Lower leg skin (tissue), 4 donors: ENCODE measurements around the gene HP. TPM values are rescaled to one million over a fixed set of nuclear protein-coding genes. Genes with fewer than 3 reads are reported as not detected.
"Not testable (repeated sequence)": the region's sequence is repeated elsewhere in the genome, so short reads cannot be mapped to it uniquely, and the experiment has no call there.

Experiments
- DNase-seq, 2 donors: peaks; one replicate each; pipeline ENCODE4 v3.0.0-alpha.2; 2019; ENCODE audit warnings: low spot score in 2 of 2
- H3K4me3 ChIP-seq: fragments of 200-600 bp; sonication (generic); 2 replicates; pipeline ENCODE4 v1.5.1; 2017; ENCODE audit warnings: mild to moderate bottlenecking, low read depth; ENCODE audit not compliant: poor library complexity, severe bottlenecking
- POLR2A ChIP-seq, 2 donors: fragments of 450-650 bp; IDR thresholded peaks; one replicate each; pipeline ENCODE4 v1.6.1; 2016 to 2017; ENCODE audit warnings: antibody characterized with exemption in 2 of 2, mild to moderate bottlenecking in 1 of 2, moderate library complexity in 1 of 2
- WGBS, 2 donors: methylation state at CpG; one replicate each; pipeline ENCODE4 v1.1.5; 2018; 5-methylcytosine and 5-hydroxymethylcytosine counted together
- intact Hi-C: fragments of 100-400 bp; cut with DNase I; formaldehyde crosslinking; loops from one replicate; pipeline ENCODE4 v1.15.0; 2023; ENCODE audit warnings: low total_unique reads
- total RNA-seq, 4 donors: library from RNA; depleted of rRNA; stranded (reverse); fragments of >200 nt; gene quantifications; one replicate each; pipeline ENCODE4 v1.1.0, GENCODE V29; 2016
- TF ChIP-seq, protein P1 (sequence below), 3 donors: fragments of 450-650 bp; IDR thresholded peaks; one replicate each; pipeline ENCODE4 v1.5.1; 2016; ENCODE audit warnings: antibody characterized with exemption in 3 of 3, mild to moderate bottlenecking in 3 of 3, moderate library complexity in 2 of 3

The HP gene
- total RNA-seq, 4 donors from 2014 or later, result 1.3 TPM; not detected in 3

DNA sequence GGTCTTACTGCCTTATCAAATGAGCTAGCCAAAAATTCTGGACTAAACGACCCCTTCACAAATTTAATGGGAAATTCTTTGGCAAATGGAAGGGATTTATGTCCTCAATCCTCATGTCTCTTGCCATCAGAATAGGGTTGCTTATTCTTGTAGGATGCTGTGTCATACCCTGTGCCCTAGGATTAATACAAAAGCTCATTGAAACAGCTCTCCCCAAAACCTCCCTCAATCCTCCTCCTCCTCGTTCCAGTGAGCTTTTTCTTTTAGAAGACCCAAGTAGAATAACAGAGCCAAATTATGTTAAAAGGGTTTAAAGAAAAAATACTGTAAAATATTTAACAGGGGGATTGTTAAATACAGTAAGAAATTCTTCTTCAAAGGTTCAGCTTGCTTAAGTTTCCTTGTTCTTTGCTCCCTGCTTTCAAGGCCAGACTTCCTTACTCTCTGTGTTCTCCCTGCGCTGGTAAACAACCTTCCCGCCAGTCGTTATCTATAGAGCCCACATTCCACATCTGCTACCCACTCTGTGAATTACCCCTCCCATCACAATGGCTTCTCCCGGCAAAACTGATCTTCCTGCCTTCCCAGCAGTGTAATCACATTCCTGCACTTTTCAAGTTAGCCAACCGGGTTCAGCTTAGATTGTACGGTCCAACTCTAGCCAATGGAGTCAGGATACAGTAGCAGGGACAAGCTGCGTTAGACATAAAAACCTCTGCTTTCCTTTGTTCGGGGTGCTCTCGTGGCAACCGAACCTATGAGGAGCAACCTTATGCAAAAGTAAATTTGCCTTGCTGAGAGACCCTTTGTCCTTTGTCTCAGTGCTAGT lies 18.4 kb downstream of the HP start:
- TF ChIP-seq, protein P1, sequence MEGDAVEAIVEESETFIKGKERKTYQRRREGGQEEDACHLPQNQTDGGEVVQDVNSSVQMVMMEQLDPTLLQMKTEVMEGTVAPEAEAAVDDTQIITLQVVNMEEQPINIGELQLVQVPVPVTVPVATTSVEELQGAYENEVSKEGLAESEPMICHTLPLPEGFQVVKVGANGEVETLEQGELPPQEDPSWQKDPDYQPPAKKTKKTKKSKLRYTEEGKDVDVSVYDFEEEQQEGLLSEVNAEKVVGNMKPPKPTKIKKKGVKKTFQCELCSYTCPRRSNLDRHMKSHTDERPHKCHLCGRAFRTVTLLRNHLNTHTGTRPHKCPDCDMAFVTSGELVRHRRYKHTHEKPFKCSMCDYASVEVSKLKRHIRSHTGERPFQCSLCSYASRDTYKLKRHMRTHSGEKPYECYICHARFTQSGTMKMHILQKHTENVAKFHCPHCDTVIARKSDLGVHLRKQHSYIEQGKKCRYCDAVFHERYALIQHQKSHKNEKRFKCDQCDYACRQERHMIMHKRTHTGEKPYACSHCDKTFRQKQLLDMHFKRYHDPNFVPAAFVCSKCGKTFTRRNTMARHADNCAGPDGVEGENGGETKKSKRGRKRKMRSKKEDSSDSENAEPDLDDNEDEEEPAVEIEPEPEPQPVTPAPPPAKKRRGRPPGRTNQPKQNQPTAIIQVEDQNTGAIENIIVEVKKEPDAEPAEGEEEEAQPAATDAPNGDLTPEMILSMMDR (IDR thresholded peaks at IDR 0.05), result no peak
- no peak for TF ChIP-seq POLR2A (IDR thresholded peaks at IDR 0.05)
- intact Hi-C loops, result no loop called here
- WGBS, 2 donors, result 59 to 61% methylated on average over 12 of the region's 12 CpGs
- DNase-seq, result no peak
- no peak overlapping the region for H3K4me3 ChIP-seq

DNA sequence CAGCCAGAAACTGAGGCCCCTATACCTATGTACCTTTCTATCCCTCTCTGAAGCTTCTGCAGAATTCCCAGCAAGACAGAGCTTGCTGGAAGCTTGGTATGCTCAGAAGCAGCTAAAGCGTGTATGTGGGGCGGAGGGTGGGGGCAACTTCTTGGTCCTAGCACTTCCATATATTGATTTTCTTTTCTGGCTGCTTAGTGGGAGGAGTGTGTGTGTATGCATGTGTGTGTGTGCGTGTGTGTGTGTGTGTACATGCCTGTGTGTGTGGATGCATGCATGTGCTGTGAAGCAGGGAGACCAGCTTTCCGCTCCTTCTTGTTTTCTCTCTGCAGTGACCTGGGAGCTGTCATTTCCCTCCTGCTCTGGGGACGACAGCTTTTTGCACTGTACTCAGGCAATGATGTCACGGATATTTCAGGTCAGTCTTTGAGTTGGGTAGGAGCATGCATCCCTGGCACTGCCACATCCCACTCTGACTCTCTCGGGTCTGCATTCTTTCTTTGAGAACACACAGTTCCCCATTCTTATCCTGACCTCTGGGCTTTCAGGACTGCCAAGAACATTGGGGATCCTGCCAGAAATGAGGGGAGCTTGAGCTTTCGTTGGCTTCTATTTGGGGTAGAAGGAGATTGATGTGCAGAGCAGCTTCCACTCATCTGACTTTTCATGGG lies 19.4 kb downstream of the HP start:
- intact Hi-C loops, result no loop called here
- no peak overlapping the region for H3K4me3 ChIP-seq
- WGBS, 2 donors, result 59 to 77% methylated on average over 8 of the region's 8 CpGs
- no peak for DNase-seq
- TF ChIP-seq POLR2A (IDR thresholded peaks at IDR 0.05), result no peak
- TF ChIP-seq, protein P1 (IDR thresholded peaks at IDR 0.05), result no peak

DNA sequence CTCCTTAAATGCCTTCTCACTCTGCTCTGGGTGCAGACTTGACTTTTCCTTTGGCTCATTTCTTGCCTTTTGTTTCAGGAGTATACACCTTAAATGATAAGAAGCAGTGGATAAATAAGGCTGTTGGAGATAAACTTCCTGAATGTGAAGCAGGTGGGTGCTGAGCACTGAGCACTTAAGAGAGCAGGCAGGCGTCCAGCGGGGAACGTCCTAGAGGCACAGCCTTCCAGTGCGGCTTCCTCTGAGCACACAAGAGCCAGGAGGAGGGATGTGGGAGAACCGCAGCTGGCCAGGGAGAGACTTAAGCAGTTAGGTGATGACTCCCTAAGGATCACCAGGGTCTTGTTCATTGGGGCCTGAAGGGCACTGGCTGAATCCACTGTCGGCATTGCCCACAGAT lies 20.8 kb downstream of the HP start:
- 67% methylated on average over 2 of the region's 6 CpGs; no CpG with 5 or more reads in 1 of the 2 donors for WGBS, 2 donors
- H3K4me3 ChIP-seq, intact Hi-C loops, DNase-seq: not testable (repeated sequence)

DNA sequence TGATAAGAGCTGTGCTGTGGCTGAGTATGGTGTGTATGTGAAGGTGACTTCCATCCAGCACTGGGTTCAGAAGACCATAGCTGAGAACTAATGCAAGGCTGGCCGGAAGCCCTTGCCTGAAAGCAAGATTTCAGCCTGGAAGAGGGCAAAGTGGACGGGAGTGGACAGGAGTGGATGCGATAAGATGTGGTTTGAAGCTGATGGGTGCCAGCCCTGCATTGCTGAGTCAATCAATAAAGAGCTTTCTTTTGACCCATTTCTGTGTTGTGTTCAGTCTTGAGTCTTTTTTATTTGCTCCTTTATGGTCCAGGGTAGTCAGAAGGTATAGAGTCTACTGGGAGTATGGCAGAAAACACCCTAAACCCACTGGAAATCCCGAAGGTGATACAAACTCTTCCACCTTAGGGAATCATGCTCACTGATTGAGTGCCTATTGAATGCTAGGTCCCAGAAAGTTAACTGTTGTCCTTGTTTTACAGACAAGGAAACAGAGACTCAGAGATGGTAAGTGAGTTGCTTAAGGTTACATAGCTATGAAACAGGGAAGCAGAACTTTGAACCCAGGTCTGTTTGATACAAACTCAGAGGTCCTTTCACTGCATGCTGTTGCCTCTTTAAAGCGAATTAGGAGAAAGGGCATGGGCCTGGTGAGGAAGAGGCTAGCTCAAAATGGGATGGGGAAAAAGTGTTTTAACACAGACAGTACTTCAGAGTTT lies 22.8 kb downstream of the HP start:
- DNase-seq, H3K4me3 ChIP-seq, intact Hi-C loops: not testable (repeated sequence)
- 77 to 92% methylated on average over 2 of the region's 5 CpGs for WGBS, 2 donors

DNA sequence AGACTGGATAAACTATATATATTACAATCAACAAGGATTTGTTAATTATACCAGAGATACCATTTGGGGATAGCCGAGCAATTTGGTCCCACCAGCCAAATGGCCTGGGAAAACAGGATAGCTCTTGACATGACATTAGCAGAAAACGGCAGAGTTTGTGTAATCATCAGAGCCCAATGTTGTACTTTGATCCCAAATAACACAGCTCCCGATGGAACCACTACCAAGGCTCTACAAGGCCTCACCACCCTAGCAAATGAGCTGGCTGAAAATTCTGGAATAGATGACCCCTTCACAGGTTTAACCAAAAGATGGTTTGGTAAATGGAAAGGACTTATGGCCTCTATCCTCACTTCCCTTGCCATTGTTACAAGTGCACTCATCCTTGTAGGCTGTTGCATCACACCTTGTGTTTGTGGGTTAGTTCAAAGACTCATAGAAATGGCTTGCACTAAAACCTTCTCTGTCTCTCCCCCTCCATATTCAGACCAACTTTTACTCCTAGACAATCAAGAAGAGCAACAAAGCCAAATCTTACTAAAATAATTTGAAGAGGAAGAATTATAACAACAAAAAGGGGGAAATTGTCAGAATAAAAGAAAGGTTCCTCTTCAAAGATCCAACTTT lies 29.6 kb downstream of the HP start:
- no peak overlapping the region for H3K4me3 ChIP-seq
- 57 to 63% methylated on average over 3 of the region's 3 CpGs for WGBS, 2 donors

DNA sequence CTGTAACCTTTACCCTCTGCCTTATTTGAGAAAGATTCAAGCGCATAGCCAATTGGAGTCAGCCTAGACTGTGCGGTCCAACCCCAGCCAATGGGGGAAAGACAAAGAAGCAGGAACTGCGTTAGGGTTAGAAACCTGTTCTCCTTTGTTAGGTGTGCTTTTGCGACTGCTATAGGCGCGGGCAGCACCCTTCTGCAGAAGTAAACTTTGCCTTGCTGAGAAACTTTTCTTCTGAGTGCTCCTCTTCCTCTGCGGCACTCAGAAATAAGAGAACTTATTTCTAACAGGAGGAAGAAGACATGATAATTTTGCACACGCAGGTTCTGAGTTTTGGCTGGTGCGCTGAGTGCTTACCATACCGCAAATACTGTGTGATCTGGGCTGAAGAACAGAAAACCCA lies 30.1 kb downstream of the HP start:
- no peak overlapping the region for H3K4me3 ChIP-seq
- TF ChIP-seq, protein P1 (IDR thresholded peaks at IDR 0.05), result no peak
- no peak for TF ChIP-seq POLR2A (IDR thresholded peaks at IDR 0.05)
- 95 to 97% methylated on average over 10 of the region's 10 CpGs for WGBS, 2 donors
- intact Hi-C loops, result no loop called here
- no peak for DNase-seq

More for the DNA sequence above, 29.6 kb downstream of the HP start:
- intact Hi-C loops, result no loop called here
- no peak for TF ChIP-seq POLR2A (IDR thresholded peaks at IDR 0.05)
- no peak for DNase-seq

DNA sequence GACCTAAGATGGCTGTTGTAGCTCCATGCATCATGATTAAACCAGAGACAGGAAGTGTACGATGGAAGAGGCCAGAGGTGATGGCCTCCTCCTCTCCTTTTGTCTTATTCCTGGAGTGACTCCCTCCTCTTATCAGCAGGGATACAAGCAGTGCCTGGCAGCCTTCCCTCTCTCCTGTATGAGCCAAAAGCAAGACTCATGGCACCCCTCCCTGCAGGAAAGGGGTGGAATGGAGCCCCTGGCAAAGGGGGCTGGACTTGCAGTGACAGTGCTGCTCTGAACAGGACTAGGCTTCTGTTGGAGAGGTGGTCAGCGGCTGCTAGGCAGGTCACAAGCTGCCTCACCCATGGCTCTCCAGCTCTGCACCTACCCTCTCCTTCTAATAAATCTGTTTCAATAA lies 30.7 kb downstream of the HP start:
- WGBS, 2 donors, result 91 to 92% methylated on average over 2 of the region's 2 CpGs

More for the DNA sequence above, 30.7 kb downstream of the HP start:
- intact Hi-C loops, result no loop called here
- TF ChIP-seq, protein P1 (IDR thresholded peaks at IDR 0.05), result no peak
- TF ChIP-seq POLR2A (IDR thresholded peaks at IDR 0.05), result no peak
- no peak overlapping the region for H3K4me3 ChIP-seq
- no peak for DNase-seq
